GM13977 (cell line): ENCODE measurements around the gene UIMC1.
A peak's percentile ranks its signal among the peaks of the same experiment; 100 is the strongest.

ENCODE experiments used
- DNase-seq: peaks from one replicate; pipeline ENCODE4 v3.0.0; 2012; ENCODE audit warnings: low spot score
- in situ Hi-C: fragments of 300-500 bp; cut with MboI; formaldehyde crosslinking; loops from one replicate; pipeline ENCODE4 v1.12.0; 2022; ENCODE audit warnings: low sequenced_read_pairs, low pct_unique_long_range_greater_than_20kb, mixed read lengths, inconsistent platforms; ENCODE audit not compliant: unreplicated experiment
- TF ChIP-seq, protein P1 (sequence below): IDR thresholded peaks from 2 replicates; pipeline ENCODE4 v1.5.1; 2012; ENCODE audit warnings: mild to moderate bottlenecking, control low read depth; ENCODE audit not compliant: insufficient read depth; ENCODE audit errors: extremely low read depth, missing control alignments

UIMC1 gene

DNA sequence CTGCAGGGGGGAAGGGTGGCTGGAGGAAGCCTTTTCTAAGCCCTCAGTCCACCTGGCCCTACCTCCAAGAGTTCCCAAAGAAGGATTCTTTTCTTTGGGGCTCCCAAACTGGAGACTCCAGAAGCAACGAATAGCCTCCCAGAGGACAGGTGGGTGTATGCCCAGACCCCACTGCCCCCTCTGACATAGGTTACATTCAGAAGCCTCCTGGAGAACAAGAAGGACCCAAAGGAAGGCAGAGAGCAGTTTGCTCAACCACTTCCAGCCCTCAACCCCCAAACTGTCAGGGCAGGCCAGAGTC lies 117.8 kb downstream of the UIMC1 start:
- DNase-seq = no peak
- TF ChIP-seq, protein P1, sequence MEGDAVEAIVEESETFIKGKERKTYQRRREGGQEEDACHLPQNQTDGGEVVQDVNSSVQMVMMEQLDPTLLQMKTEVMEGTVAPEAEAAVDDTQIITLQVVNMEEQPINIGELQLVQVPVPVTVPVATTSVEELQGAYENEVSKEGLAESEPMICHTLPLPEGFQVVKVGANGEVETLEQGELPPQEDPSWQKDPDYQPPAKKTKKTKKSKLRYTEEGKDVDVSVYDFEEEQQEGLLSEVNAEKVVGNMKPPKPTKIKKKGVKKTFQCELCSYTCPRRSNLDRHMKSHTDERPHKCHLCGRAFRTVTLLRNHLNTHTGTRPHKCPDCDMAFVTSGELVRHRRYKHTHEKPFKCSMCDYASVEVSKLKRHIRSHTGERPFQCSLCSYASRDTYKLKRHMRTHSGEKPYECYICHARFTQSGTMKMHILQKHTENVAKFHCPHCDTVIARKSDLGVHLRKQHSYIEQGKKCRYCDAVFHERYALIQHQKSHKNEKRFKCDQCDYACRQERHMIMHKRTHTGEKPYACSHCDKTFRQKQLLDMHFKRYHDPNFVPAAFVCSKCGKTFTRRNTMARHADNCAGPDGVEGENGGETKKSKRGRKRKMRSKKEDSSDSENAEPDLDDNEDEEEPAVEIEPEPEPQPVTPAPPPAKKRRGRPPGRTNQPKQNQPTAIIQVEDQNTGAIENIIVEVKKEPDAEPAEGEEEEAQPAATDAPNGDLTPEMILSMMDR = no peak
- in situ Hi-C loops = no loop called here

DNA sequence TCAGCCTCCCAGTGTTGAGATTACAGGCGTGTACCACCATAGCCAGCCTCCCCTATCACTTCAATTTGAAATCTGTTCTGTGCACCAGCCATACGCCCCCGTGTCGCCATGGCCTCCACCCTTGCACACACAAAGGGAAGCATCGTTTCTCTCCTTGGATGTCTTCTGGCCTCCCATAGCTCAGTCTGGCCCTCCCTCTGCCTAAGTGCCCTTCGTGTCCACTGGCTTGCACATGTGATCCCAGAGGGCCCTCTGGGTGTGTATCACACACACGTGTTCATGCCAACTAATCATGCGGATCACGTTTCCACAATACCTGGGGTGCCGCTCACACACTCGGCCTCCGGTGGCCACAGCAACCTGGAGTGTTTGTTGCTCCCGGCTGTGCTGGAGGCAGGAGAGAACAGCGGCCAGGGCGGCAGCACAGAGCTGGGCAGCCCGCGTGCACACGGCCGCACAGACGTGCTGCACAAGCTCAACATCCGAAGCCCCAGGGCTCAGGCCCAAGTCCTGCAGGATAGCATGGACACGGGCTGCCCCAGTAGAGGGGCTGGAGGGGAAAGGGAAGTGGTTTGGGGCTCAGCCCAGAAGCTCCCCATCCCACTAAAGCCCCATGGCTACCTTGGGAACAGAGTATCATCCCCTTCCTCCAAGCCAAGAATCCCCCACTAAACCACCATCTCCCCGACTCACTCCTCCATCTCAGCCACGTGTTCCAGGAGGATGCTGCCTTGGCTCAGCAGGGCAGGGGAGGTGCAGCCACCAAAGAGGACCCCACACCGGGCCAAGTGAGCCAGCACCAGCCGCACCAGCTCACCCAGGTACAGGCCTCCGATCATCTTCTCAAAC lies 118.3 kb downstream of the UIMC1 start:
- DNase-seq = peak; percentile 2
- in situ Hi-C loops = no loop called here
- TF ChIP-seq, protein P1 = no peak

DNA sequence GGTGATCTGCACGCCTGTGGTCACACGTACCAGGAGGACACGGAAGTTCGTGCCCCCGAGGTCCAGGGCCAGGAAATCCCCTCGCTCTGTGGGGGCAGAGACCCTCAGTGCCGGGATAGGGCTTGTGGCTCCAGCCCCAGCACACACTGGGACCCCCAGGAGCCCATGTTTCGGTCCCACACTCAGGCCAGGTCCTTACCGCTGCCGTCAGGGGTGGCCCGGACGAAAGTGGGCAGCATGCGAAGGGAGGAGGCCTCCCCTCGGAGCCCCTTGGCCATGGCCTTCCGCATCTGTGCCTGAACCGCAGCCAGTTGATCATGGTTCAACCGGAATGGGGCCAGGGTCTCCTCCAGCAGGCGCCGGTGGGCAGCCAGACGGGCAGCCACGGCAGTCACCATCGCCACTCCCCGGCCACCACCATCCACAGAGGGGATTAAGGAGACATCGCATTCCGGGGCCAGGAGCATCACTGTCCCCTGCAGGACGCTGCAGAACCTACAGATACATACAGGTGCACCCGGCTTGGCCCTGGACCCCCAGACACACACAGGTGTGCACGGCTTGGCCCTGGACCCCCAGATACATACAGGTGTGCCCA lies 119.2 kb downstream of the UIMC1 start:
- in situ Hi-C loops = no loop called here
- TF ChIP-seq, protein P1 = no peak
- peak; percentile 11 for DNase-seq

DNA sequence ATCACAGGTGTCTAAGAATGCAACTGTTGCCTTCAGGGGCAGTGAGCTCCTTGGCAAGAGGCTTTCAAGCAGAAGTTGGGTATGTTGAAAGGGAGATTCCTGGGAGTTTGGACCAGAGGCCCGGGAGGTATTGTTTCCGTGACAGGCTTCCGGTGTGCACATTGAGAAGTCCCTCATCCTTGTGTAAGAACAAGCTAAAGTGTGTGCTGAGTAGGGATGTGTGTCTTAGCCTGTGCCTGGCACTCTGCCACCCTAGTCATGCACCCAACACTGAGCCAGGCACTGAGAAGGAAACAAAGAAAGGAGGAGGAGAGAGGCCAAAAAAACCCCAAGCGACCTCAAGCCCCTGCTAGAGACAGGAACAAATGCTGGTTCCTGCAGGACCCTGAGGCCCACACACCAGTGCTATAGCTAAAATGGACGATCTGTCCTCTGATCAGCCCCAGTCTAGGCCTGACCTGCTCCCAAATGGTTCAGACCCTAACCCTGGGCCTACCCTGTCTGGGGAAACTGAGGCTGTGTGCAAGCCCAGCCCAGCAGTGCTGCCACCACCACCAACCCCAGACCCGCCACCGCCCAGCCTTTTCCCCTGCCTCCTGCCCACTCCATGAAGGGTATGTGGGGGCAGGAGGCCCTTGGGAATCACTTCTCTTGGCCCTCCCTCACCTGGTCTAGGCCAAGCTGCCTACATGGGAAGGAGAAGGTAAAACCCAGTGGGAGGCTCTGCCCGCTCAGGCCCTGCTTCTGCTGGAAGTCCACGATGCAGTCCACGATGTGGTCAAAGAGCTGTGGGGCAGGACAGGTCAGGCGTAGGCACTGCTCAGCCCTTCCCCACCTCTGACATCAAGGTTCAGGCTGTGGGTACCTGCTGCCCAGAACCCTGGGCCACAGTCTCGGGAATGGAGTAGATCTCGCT lies 120.0 kb downstream of the UIMC1 start:
- in situ Hi-C loops = no loop called here
- TF ChIP-seq, protein P1 = no peak
- peak; percentile 13 for DNase-seq

DNA sequence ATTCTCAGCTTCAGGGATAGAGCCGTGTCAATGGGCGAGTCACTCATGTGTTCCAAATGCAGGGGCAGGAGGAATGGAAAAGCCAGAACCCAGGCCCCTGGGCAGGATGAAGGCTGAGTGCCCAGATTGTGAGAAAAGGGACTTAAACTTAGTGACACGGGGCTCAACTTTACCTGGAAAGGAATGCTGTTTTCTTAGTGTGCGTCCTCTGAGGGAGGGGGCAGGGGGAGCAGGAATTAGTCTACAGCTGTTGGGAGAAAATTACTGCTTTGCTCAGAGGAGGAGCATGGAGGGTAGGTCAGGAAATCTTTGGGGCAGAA lies 122.0 kb downstream of the UIMC1 start:
- DNase-seq = no peak
- TF ChIP-seq, protein P1 = no peak
- in situ Hi-C loops = no loop called here

DNA sequence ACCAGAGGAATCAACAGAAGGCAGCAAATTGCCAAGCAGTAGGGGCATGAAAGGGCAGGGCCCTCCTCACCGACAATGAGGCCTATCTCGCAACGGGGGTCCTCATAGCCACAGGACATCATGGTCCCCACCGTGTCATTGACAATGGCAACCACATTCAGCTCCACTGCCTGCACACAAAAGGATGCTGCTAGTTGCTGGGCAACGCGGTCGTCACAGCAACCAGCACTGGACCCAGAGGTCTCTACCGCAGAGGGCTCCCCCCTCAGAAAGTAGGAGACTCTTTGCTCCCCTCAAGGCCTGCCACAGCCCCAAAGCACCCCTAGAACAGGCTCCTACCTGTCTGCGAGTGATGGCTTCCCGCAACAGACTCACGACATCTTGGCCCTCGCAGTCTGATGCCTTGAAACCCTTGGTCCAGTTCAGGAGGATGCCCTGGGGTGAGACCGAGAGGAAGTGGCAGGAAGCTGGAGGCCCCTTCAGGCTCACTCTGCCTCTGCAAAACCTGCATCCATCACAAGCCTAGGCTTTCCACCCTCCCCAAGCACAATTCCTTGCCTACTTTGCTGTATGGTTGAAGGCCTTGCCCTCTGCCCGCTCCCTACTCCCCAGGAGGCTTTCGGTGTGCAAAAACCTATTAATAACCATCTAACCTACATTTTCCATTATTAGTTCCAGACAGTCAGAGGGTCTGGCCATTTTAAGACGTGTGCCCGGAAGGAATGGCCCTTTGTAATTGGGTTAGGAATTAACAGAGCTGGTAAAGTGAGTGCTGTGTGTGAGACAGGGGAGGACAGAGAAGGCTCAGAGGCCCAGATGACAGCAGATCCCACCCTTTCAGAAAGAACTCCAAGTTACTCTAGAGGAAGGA lies 122.6 kb downstream of the UIMC1 start:
- in situ Hi-C loops = no loop called here
- DNase-seq = no peak
- TF ChIP-seq, protein P1 = no peak
